GM12874 (cell line): ENCODE data around the gene RBM22.

Experiments
- CTCF ChIP-seq: IDR thresholded peaks from 2 replicates; pipeline ENCODE4 v1.5.1; 2011; ENCODE audit warnings: low read depth, mild to moderate bottlenecking, control low read depth, low read length, moderate library complexity; ENCODE audit not compliant: insufficient read depth

Gene RBM22

GRCh38 chr5:150648294-150649107, 52.4 kb downstream of the RBM22 start:
- TF ChIP-seq CTCF: no peak

DNA sequence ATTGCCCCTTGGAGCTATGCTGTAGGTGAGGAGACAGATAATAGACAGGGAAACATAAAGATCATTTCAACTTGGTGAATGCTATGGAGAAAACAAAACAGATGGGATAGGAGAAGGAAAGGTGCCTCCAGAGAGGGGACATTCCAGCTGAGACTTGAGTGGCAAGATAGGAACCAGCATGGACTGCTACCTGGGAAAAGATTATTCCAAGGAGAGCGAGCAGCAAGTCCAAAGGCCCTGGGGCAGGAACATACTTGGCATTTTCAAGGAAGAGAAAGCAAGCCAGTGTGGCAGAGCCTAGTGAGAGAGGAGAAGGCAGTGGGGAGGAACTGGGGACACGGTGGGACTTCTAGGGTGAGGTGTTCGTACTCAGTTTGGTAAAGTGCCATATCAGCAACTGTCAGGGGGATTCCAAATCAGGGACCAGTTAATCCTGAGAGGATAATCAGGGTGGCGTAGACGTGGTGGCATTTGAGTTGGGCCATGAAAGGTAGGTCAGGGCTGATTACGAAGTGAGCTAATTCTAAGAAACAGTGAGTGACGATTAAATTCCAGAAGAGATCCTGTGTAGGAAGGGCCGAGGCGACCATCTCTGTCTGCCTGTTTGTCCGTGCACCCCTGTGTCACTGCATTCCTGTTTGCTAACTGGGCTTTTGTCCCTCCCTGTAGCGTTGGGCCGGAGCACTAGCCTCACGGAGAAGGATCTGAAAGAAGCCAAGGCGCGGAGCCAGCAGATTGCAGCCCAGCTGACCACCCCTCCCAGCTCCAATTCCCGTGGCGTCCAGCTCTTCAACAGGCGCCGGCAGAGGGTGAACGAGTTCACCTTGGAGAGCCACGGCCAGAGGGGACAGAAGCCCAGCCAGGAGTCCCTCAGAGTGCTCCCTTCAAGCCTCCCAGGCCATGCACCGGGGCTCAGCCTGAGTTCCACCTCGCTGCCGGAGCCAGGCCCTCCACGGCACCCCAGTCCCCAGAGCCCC, 53.3 kb downstream of the RBM22 start:
- TF ChIP-seq CTCF: no peak

GRCh38 chr5:150645070-150645700, 55.7 kb downstream of the RBM22 start:
- TF ChIP-seq CTCF: no peak

DNA sequence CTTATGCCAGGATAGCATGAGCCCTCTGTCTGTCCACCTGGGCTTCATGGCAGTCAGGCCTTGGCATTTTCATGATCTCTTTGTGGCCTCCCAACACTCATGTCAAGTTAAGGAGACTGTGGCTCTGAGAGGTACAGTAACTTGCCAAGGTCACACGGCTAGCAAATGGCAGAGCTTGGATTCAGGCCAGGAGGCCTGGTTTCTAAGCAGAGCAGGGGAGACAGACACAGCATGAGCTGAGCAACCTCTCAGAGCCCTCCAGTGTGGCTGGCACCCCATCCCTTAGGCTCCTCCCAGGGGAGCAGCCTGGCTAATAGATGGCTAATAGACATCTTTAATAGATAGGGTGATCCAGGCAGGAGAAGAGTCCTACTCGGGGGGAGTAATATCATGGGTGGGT, 56.3 kb downstream of the RBM22 start:
- no peak for TF ChIP-seq CTCF

DNA sequence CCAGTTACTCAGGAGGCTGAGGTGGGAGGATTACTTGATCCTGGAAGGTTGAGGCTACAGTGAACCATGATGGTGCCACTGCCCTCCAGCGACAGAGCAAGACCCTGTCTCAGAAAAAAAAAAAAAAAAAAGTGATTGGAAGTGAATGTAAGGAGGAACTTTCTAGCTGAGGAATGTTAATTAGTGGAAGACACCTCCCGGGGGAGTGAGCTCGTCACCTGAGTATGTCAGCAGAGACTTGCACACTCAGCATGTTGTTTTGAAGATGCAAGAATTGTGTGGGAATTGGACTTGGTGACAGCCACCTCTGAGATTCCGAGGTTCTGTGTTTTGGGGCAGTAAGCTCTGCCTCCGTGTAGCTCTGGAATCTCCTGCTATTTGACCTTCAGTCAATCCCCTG, 56.8 kb downstream of the RBM22 start:
- TF ChIP-seq CTCF: no peak

DNA sequence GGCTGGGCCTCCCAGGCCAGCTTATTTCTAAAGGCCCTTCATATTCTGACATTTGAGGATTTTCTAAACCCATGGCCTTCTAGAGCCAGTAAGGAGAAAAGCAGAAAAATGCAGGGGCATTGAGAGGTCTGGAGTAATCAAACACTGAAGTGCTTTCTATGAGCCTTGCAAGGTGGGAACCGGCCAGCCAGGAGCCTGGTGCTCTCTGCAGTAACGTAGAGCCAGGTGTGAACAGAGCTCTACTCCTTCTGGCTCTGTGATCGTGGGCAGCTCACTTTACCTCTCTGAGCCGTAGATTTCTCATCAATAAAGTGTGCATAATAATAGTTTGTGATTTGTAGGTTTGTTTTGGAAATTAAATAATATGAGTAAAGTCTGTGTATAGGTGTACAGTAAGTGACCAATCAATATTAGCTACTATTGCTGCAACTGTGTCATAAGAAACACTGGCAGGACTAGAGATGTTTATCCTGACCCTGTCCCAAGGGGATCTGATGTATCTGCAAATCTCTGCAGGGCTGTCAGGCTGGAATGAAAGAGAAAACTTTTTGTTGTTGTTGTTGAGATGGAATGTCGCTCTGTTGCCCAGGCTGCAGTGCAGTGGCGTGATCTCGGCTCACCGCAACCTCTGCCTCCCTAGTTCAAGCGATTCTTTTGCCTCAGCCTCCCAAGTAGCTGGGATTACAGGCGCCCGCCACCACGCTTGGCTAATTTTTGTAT, 57.7 kb downstream of the RBM22 start:
- no peak for TF ChIP-seq CTCF
